ENCODE measurements around the gene SLC23A3.

The SLC23A3 gene

GRCh38 chr2:219210196-219210885 lies 40.5 kb upstream of the SLC23A3 start:
- TF ChIP-seq, protein P1, sequence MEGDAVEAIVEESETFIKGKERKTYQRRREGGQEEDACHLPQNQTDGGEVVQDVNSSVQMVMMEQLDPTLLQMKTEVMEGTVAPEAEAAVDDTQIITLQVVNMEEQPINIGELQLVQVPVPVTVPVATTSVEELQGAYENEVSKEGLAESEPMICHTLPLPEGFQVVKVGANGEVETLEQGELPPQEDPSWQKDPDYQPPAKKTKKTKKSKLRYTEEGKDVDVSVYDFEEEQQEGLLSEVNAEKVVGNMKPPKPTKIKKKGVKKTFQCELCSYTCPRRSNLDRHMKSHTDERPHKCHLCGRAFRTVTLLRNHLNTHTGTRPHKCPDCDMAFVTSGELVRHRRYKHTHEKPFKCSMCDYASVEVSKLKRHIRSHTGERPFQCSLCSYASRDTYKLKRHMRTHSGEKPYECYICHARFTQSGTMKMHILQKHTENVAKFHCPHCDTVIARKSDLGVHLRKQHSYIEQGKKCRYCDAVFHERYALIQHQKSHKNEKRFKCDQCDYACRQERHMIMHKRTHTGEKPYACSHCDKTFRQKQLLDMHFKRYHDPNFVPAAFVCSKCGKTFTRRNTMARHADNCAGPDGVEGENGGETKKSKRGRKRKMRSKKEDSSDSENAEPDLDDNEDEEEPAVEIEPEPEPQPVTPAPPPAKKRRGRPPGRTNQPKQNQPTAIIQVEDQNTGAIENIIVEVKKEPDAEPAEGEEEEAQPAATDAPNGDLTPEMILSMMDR (IDR thresholded peaks at IDR 0.05; ENCODE audit: insufficient read depth, low read length, missing control alignments) = no peak
- no peak overlapping the region for H3K4me3 ChIP-seq (ENCODE audit: low read depth, low read length)
- no peak for DNase-seq (ENCODE audit: low read depth, low spot score)
- ChIA-PET POLR2A (no interaction called here), CTCF (interaction anchor here (1.0 to 4.2 kb wide), 5 partner anchors 8 to 83 kb away, joined by 3 to 26 read pairs (median 9); partner anchors contain the start of genes ABCB6 and SLC23A3)

DNA sequence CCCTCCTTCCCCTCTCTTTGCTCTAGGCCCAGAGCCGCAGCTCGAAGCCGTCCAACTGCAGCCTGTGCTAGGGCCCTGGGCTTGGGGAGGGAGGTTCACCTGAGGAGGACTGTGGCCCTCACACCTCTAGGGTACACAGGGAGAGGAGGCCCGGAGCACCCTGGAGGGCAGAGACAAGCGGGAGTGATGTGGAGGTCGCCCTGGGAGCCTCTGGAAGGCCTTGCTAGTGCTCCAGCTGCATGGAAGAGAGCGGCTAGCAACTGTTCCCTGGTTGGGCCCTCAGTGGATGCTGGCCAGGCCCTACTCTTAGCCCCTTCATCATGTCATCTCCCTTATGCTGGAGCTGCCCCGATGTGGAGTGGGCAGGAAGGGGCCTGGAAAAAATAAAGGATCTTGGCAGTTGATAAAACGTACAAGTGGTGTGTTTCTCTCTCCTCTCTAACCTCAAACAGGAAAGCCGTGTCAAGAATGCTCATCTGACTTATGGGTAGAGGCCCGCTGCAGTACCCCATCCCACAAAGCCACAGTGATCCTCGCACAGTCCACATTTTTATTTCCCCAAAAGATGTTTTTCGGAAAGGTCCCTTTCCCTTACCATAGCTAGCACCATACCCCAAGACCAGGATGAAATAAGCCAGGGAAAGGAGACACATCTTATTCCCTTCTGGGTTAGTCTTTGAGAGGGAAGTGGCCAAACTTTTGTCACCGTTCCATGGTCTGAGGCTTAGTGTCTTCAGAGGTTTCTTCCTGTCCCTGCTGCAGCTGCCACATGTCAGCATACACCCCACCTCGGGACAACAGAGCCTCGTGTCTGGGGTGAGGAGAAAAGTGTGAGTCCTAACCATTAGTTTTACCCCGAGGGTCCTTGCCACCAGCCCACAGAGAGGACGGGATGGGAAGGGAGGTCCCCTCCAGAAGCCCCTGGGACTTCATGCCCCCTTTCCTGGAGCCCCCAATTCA lies 39.7 kb upstream of the SLC23A3 start:
- CTCF ChIA-PET = interaction anchor here (0.9 to 4.2 kb wide), 4 partner anchors 9 to 50 kb away, joined by 3 to 26 read pairs (median 6); partner anchors contain the start of genes ABCB6 and SLC23A3
- POLR2A ChIA-PET = no interaction called here
- TF ChIP-seq, protein P1 (IDR thresholded peaks at IDR 0.05; ENCODE audit: insufficient read depth, low read length, missing control alignments) = no peak
- DNase-seq (ENCODE audit: low read depth, low spot score) = no peak
- H3K4me3 ChIP-seq (ENCODE audit: low read depth, low read length) = no peak overlapping the region

- TF ChIP-seq, protein P1 (IDR thresholded peaks at IDR 0.05; ENCODE audit: insufficient read depth, low read length, missing control alignments) = no peak
- ChIA-PET POLR2A (interaction anchor here (2.9 kb wide), 1 partner anchor 10 kb away, joined by 27 read pairs; the partner anchor contains the start of gene ABCB6), CTCF (interaction anchor here (0.9 to 4.2 kb wide), 7 partner anchors 8 to 87 kb away, joined by 3 to 26 read pairs (median 6); partner anchors contain the start of genes ABCB6 and CNPPD1)
- no peak for DNase-seq (ENCODE audit: low read depth, low spot score)
- no peak overlapping the region; the same call in 1 of the 2 replicates for H3K4me3 ChIP-seq (ENCODE audit: low read depth, low read length)
Measured at GRCh38 chr2:219207884-219208740, 38.3 kb upstream of the SLC23A3 start.

- no peak for DNase-seq (ENCODE audit: low read depth, low spot score)
- H3K4me3 ChIP-seq (ENCODE audit: low read depth, low read length) = peak overlapping the region; percentile 86
- POLR2A ChIA-PET = interaction anchor here (0.5 to 2.9 kb wide), 9 partner anchors 11 to 71 kb away, joined by 3 to 27 read pairs (median 5); partner anchors contain the start of genes ABCB6, ANKZF1, ATG9A and CNPPD1
- CTCF ChIA-PET = interaction anchor here (0.9 to 4.2 kb wide), 9 partner anchors 9 to 92 kb away, joined by 3 to 26 read pairs (median 6); partner anchors contain the start of gene CNPPD1
- TF ChIP-seq, protein P1 (IDR thresholded peaks at IDR 0.05; ENCODE audit: insufficient read depth, low read length, missing control alignments) = no peak
Measured at GRCh38 chr2:219207134-219207883, 37.5 kb upstream of the SLC23A3 start.

Data from AG04449 (cell line).